Effector CD8-positive, alpha-beta T cell (primary cell): ENCODE measurements around the gene MAML3.

Source experiments
- DNase-seq: peaks from one replicate; lab custom pipeline; 2025; lab: John Stamatoyannopoulos, UW

Gene MAML3

DNA sequence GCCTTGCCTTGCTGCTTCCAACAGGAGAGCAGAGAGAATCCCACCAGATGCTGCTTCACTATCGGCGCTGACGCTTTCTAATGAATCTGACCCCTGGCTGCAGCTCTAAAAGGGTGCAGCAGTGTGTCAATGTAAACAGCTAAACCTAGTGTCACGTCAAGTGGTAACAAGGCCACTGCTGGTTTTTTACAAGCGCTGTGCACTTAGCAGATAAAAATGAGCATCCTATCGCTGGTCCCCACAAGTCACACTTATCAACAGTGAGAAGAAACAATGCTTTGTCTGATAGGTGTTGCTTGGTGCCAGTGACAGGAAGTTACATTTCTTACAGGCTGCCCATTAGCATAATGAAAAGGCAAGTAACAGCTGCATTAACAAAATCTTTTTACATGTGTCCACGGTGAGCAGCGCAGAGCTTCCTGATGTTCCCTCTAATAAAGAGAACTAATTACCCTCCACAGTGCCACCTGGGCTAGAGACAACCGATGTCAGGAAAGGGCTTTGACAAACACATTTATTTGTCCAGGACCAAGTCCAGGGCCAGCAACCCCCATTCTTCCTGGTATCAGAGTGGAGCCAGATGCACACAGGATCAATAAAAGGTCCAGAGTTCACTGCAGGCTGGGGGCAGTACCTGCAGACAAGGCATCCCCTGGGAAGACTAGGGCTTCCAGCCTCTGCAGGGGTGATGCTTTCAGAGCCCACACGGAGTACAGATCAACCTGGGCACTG, 312.4 kb downstream of the MAML3 start:
- no peak for DNase-seq

DNA sequence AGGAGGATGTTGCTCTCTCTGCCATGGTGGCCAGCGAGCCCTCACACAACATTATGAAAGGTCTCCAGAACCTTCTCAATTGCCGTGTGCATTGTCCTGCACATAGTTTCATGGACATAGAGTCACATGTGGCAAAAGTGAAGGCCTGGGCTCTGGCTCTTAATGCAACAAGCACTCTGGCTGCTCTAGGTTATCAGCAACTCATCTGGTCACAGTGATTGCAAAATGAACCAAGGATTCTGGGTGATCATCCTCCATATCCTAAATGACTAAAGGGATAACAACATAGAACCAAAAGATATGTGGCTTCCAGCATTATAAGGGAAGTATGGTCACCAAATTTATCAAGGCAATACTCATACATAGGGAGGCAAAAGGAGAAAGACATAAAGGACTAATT, 313.2 kb downstream of the MAML3 start:
- DNase-seq = no peak

DNA sequence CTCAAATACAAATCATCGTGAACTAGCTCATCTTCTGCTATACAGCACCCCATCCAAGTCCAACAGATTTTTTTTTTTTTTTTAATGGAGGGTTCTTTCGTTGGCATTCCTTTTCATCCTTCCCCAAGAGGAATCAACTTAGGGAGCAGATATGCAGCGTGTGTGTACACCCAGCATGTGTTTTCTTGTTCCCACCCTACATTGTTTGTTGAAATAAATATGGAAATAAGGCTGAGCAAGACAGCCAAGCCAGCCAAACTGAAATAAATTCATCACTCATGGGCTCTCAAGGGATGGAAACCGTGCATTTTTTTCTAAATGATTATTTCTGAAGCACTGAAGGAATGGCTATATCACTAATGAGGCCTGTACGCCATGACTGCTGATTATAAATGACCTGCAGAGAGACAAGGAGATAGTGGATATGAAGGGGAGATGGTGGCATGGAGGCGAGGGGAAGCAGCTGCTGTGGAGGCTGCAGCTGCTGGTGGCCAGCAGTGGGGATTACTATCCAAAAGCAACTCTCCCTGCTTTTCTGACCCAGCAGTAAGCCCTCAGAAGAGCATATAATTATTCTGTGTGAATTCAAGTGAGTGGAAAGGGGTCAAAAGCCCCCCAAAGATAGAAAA, 314.5 kb downstream of the MAML3 start:
- DNase-seq = no peak

DNA sequence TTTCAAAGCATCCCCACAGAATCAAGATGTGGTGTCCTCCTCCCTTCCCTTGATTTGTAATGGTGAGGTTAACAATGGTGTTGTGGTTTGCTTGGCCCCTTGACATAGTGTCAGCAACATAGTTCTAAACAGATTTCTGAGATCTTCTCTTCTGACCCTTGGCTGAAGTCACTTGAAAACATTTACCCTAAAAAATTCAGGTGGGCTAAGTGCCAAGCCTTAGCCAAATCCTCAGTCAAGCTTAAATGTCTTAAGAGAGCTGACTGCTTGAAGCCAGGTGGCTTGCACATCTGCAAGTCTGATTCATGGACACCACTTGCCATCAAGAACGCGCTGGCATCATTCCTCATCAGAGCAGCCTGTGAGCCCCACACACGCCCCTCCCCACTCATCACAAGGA, 315.2 kb downstream of the MAML3 start:
- no peak for DNase-seq

DNA sequence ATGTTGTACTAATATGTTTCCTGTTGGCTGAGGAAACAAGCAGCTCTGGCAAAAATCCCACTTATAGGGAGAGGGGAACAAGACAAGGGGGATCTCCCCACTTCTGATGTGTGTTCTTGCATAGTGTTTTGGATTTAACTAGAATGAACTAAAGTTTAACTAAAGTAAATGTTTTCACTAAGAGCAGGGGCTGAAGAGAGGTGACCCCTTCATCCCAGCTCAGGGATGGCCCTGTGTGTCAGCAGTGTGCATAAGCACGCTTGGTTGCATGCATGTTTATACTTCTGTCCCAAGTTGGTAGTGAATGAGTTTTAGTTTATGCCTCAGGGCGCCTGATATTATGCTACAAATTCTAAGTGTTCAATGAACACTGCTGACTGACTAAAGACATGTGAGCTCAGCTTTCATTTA, 319.0 kb downstream of the MAML3 start:
- DNase-seq = no peak

DNA sequence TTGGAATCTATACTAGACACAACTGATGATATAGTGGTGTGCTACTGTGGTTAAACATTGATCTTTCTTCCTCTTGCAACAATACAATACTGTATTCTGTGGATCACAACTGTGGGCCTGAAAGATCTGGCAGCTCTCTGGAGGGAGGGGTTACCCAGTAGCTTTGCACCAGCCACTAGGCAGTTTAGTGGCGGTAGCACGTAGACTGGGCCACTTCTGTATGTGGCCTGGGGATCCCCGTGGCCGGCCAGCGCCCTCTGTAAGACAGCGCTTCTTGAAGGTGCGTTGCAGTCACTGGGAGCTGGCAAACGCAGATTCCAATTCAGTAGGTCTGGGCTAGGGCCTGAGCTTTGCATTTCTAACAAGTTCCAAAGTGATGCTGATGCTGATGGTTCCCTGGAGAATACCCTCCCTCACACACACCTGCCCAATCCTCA, 319.7 kb downstream of the MAML3 start:
- DNase-seq = no peak

DNA sequence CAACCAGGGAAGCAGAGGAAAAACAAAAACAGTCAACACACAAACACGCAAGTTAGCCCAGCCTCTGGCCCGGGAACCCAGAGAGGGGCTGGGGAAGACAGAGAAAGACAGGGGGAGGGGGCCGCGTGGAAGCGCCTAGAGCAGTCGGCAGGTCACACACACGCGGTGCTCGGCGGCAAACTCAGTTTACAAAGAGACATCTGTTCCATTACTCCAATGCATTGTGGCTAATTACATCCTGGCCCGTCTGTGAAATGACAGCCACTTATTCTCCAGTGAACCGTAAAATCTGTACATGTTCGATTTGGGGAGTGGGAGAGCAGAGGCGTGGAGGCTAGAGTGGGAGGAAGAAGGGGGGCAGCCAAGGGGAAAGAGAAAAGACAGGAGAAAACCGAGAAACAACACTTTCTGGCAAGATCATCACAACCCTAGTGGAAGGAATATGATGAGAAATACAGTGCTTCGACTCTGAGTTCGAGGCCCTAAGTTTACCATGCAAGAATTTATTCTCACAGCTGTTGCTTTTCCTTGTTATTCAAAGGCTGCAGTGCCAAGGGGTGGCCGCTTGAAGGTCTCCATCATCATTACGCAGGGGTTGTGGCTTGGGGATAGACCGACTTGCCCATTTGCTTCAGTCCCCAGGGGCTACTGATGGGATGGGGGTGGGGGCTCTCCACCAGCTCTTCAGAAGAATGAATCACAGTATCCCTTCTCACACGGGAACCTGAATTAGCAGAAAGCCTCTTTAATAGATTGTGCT, 320.7 kb downstream of the MAML3 start:
- DNase-seq = no peak

DNA sequence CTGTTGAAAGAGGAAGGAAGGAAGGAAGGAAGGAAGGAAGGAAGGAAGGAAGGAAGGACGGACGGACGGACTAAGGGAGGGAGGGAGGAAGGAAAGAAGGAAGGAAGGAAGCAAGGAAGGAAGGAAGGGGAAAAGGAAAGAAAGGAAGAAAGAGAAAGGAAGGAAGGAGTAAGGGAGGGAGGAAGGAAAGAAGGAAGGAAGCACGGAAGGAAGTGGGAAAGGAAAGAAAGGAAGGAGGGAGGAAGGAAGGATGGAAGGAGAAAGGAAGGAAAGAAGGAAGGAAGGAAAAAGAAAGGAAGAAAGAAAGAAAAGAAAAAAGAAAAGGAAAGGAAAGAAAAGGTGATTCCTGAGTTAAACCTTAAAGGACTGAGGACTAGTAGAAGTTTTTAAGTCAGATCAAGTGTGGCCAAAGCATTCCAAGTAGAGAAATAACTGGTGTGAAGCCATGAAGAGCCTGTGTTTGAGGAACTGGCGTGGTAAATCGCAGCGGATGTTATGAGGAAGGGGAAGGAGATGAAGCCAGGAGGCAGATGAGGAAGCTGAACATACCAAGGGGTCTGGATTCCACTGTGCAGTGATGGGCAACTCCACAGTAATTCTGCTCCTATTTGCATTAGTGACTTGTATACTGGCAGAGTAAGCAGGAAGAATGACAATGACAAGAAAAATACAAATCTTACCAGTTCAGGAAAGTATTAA, 324.9 kb downstream of the MAML3 start:
- DNase-seq = no peak

DNA sequence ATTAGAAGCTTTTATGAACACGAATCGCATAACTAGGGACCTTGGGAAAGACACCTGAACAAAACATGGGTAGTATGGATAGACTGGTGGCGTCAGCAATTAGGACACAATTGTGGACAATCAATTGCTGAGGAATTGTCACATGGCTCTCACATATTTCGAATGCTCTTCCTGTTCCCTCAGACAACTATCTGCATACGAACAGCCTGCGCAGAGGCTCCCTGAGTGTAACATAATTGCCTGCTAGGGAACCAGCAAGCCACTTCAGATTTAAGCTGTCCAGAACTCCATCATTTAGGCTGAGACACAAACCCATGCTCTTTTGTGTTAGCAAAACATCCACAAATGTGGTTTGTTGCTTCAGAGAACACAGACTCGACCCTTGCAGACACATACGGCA, 327.6 kb downstream of the MAML3 start:
- no peak for DNase-seq

DNA sequence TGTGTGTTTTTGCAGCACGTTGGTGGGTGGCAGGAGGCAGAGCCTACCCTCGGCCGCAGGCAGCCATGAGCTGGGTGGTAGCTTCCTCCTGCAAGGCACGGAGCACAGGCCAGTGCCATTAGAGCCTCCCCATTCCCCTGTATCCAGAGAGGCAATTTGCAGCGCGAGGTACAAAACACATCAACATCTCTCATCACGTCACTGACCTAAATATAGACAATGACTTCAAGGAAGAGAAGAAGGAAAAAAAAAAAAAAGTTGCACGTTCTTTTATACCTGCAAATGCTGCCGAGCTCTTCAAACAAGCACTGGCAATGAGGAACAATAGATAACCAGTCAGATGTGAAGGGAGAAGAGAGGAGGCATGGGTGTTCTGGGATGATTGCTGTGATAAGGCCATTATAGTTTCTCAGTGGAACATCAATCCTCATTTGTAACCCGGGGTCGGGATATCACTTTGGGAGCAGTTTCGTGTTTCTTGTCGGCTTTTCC, 328.4 kb downstream of the MAML3 start:
- no peak for DNase-seq

DNA sequence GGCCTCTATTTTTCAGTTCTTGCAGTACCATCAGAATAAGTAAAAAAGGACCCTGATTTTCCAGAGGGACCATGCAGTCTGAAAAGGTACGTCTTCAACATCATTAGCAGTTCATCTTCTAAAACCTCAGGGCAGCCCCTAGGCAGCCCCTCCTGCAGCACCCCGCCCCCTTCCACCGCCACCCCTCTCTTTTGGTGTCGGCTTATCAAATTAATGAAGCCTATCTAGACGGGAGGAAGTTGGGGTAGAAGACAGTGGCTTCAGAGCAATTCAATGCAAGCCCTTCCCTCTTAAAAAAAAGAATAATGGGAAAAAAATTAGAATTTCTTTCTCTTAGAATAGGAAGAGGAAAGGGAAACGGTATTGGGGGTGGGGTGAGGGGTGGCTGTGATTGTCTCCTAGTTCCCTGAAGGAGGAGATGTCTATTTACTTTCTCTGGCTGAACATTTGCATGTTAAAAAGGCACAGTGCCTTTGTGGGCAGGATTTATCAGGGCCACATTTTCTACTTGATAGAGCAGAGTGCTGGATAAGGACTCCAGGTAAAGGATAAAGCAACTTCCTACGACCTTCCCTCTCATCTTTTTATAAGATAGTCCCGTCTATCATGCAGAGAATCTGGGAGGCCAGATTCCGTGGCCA, 329.0 kb downstream of the MAML3 start:
- no peak for DNase-seq

DNA sequence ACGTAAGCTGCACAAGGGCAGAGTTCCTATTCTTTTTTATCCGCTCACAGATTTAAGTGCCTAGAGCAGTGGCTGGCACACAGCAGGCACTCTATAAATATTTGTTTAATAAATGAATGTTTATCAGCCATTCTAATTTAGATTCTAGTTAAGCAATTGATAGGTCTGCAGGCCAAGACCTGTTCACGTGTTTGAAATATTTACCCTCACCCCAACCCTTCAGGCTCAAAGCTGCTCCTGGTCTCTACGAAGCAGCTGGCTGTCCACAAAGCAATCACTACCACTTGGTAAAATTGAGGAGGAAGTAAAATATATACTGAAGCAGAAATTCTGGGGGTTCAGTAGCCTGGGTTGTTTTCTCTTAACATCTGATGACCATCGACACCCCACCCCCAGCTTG, 330.2 kb downstream of the MAML3 start:
- no peak for DNase-seq

DNA sequence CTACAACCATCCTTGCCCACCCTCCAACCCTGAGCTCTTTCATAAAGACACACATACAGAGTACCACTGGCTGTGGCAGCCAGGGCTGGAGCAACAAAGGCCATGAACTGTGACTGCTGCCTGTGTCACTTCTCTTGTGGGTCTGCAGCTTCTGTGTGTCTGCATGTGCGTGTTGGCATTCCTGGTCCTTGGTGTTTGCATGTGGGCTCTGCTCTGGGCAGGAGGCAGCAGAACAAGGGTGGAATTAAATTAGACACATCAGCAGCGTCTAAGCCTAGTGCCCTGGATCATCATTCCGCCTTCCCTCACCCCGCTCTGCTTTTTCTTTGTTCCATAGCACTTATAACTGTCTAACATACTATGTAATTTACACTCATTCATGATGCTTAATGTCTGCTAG, 330.6 kb downstream of the MAML3 start:
- no peak for DNase-seq

DNA sequence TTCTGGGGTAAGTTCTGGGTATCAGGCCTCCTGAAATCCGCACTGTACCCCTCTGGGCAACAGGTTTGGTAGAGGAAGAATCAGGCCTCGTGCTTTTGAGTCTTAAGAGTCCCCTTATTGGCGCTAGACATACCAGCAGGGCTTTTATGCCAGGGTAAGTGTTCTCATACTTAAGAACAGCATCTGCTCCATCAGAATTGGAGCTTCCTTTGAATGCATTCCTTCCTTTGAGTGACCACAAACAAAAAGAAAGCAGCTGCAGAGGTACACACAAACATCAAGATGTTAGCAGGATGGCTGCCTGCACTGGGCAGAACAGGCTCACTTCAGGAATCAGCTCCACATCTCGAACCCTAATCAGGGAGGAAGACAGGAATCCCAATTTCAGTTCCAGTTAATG, 331.6 kb downstream of the MAML3 start:
- no peak for DNase-seq

DNA sequence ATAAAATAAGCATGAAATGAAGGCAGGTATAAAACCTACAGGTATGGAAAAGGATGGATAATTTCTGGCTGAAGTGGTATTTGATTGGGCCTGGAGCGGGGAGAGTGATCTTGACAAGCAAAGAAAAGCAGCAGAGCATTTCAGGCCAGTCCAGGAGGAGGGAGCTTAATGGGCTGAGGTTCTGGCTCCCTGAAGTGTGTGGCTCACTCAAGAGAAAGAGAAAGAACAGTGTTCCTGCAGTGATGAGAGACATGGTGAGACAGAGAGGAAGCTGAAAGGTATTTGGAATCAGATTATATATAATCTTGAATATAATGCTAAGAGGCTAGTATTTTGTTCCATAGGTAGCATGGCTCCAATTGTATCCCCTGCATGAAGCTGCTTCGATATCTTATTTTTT, 334.9 kb downstream of the MAML3 start:
- DNase-seq = no peak

DNA sequence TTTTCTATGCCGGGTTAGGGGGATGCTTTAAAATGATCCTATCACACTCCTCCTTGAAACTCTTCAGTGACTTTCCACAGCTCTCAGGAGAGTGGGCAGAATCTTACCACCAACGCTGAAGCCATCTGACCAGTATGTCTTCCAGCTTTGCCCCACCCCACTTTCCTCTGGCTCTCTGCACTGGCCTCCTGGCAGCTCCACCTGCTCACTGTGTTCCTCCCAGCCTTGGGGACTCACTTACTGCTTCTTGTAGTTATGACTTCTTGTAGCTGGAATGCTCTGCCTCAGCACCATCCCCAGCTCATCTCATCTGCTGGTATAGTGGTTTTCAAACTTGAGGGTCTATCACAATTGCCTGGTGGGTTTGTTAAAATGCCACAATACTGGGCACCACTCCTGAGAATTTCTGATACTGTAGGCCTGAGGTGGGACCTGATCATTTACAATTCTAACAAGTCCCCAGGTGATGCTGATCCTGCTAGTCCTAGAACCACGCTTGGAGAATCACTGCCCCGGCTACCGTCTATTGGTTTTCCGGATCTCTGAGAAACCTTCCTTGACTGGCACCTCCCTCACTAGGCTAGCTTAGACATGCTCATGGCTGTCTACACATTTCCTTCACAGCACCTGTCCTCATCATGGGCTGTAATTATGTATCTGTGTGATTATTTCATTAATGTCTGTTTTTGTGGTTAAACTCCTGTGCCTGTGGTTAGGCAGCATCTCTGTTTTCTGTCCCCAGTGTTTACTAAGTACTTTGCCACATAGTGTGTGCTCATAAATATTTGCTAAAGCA, 336.1 kb downstream of the MAML3 start:
- no peak for DNase-seq

DNA sequence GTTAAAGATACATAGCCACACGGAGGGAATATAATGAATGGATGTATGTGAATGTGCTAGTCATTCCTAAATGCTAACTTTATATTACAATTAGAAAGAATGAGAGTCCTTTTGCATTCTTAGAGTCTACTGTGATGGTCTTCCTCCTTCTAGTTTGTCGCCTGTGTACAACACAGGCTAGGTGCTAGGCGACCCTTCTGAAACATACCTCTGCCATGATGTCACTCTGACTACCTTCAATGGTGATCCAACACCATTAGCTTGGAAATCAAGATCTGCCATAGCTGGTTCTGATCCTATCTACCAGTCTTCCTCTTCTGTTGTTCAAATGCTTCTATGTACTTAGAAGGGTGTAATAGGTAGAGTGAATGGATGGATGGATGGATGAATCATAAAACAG, 337.1 kb downstream of the MAML3 start:
- DNase-seq = no peak

DNA sequence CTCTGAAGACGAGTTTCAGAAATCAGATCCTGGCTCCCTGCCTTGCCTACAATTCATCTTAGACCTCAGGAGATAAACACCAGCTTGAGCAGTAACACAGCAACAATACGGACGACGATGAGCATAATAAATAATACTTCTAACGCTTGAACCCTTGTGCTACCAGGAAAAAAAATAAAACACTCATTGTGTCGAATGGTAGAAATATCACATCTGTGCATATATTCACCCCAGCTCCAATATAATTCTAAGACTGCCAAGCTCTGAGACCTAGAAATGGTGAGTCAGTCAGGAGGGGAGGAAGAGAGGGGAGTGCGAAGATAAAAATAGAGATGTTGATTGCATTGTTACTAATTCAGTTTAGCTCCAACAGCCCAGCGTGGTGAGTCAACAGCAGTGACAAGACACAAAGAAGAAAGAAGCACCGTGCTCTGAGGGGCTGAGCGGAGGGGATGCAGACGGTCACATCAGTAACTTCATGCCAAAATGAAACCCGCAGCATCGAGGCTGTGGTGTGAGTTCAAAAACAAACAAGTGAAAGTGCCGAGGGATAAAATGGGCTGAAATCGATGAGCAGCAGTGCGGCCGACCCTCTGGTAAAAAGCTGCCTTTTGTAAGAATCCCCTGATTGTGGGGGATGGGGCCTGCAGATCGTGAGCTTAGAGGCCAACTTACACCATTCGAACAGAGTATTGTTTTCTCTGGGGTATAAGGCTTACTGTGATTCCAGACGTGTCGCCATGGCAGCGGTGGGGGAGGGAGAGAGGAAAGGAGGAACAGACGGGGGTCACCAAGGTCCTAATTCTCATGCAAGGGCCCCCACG, 338.0 kb downstream of the MAML3 start:
- DNase-seq = no peak

DNA sequence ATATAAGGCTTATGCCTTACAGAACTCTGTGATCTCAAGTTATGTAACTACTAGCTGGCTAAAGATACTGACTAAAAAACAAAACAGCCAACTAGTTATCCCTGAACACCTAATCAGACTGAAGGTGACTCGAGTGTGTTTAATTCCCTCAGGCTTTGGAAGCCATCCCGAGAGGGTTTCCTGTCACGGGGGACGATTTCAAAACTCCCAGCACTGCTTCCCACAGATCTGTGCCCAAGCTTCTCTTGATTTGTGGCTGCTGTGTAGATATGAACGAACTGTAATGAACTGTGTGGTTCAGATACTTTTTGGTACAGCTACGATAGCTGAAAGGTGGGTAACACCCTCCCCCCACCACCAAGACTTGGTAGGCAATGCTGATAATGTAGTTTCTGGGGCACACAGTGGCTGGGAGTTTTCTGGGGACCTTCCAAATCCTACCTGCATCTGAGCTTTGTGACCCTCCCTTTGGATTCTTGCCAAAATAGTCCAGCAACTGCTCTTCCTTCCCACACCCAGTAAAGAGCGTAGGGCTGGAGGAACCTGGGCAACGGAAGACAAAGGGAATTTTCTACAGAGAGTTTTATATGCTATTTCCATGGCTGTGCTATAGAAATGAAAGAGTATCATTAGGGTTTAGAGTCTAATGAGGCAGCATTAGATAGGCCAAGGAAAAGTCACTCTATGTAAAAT, 339.5 kb downstream of the MAML3 start:
- no peak for DNase-seq
